ENCODE data around the gene LYRM4. TPM values are rescaled to one million over a fixed set of nuclear protein-coding genes. Genes with fewer than 3 reads are reported as not detected.

The LYRM4 gene
- total RNA-seq, 2 experiments from 2014 or later, result 55.8 to 57.1 TPM

- POLR2A ChIA-PET, result no interaction called here
- CTCF ChIA-PET, result no interaction called here
These were observed 24.8 kb upstream of the LYRM4 start for GRCh38 chr6:5285526-5285925.

GRCh38 chr6:5285081-5285480 is 24.3 kb upstream of the LYRM4 start:
- ChIA-PET POLR2A (no interaction called here), CTCF (no interaction called here)

- CTCF ChIA-PET, result interaction anchor here (2.6 kb wide), 1 partner anchor 20 kb away, joined by 9 read pairs; no protein-coding TSS in a partner anchor
- POLR2A ChIA-PET, result interaction anchor here (1.6 kb wide), 1 partner anchor 21 kb away, joined by 4 read pairs; no protein-coding TSS in a partner anchor
These were observed 21.5 kb upstream of the LYRM4 start for GRCh38 chr6:5282191-5282623.

GRCh38 chr6:5280920-5281319 is 20.2 kb upstream of the LYRM4 start:
- POLR2A ChIA-PET, result interaction anchor here (1.4 to 1.6 kb wide), 2 partner anchors 10 to 22 kb away, joined by 4 to 5 read pairs; no protein-coding TSS in a partner anchor
- CTCF ChIA-PET, result interaction anchor here (3.7 kb wide), 1 partner anchor 22 kb away, joined by 23 read pairs; no protein-coding TSS in a partner anchor

GRCh38 chr6:5279891-5280338 is 19.2 kb upstream of the LYRM4 start:
- POLR2A ChIA-PET, result interaction anchor here (1.0 to 1.4 kb wide), 4 partner anchors 9 to 80 kb away, joined by 3 to 5 read pairs (median 4); partner anchors contain the start of genes FARS2 and LYRM4
- CTCF ChIA-PET, result interaction anchor here (3.7 kb wide), 1 partner anchor 23 kb away, joined by 23 read pairs; no protein-coding TSS in a partner anchor

GRCh38 chr6:5278565-5279120 is 17.9 kb upstream of the LYRM4 start:
- CTCF ChIA-PET, result interaction anchor here (0.7 to 3.7 kb wide), 4 partner anchors 24 to 460 kb away, joined by 3 to 23 read pairs (median 6); no protein-coding TSS in a partner anchor
- POLR2A ChIA-PET, result no interaction called here

GRCh38 chr6:5278047-5278446 is 17.3 kb upstream of the LYRM4 start:
- CTCF ChIA-PET, result interaction anchor here (1.0 to 3.7 kb wide), 2 partner anchors 25 to 134 kb away, joined by 3 to 23 read pairs; no protein-coding TSS in a partner anchor
- POLR2A ChIA-PET, result no interaction called here

- ChIA-PET CTCF (interaction anchor here (1.0 to 3.7 kb wide), 3 partner anchors 25 to 134 kb away, joined by 3 to 23 read pairs (median 9); no protein-coding TSS in a partner anchor), POLR2A (no interaction called here)
These were observed 16.8 kb upstream of the LYRM4 start for GRCh38 chr6:5277589-5277988.

GRCh38 chr6:5276581-5276980 is 15.8 kb upstream of the LYRM4 start:
- POLR2A ChIA-PET, result interaction anchor here (0.7 kb wide), 1 partner anchor 10 kb away, joined by 4 read pairs; no protein-coding TSS in a partner anchor
- CTCF ChIA-PET, result interaction anchor here (1.7 to 2.4 kb wide), 2 partner anchors 11 to 26 kb away, joined by 3 to 9 read pairs; no protein-coding TSS in a partner anchor

GRCh38 chr6:5275497-5275896 is 14.7 kb upstream of the LYRM4 start:
- ChIA-PET CTCF (interaction anchor here (1.7 to 2.4 kb wide), 2 partner anchors 12 to 28 kb away, joined by 3 to 9 read pairs; no protein-coding TSS in a partner anchor), POLR2A (no interaction called here)

GRCh38 chr6:5274231-5274630 is 13.5 kb upstream of the LYRM4 start:
- POLR2A ChIA-PET, result no interaction called here

GRCh38 chr6:5271926-5272325 is 11.2 kb upstream of the LYRM4 start:
- CTCF ChIA-PET, result interaction anchor here (0.6 kb wide), 1 partner anchor 1675 kb away, joined by 3 read pairs; no protein-coding TSS in a partner anchor
- POLR2A ChIA-PET, result no interaction called here

More at GRCh38 chr6:5274231-5274630, 13.5 kb upstream of the LYRM4 start:
- CTCF ChIA-PET, result no interaction called here

GRCh38 chr6:5270093-5270680 is 9.4 kb upstream of the LYRM4 start:
- ChIA-PET CTCF (interaction anchor here (1.4 kb wide), 1 partner anchor 126 kb away, joined by 3 read pairs; no protein-coding TSS in a partner anchor), POLR2A (interaction anchor here (0.6 to 1.1 kb wide), 2 partner anchors 10 to 32 kb away, joined by 3 to 5 read pairs; no protein-coding TSS in a partner anchor)

GRCh38 chr6:5266423-5266822 is 5.7 kb upstream of the LYRM4 start:
- POLR2A ChIA-PET, result interaction anchor here (0.5 kb wide), 1 partner anchor 10 kb away, joined by 4 read pairs; no protein-coding TSS in a partner anchor
- CTCF ChIA-PET, result interaction anchor here (0.8 to 1.1 kb wide), 2 partner anchors 33 to 37 kb away, joined by 3 to 4 read pairs; no protein-coding TSS in a partner anchor

GRCh38 chr6:5261545-5262109 is 877 bp upstream of the LYRM4 start:
- POLR2A ChIA-PET, result interaction anchor here (0.5 to 1.1 kb wide), 3 partner anchors 9 to 143 kb away, joined by 3 to 6 read pairs (median 3); no protein-coding TSS in a partner anchor
- CTCF ChIA-PET, result interaction anchor here (2.6 kb wide), 1 partner anchor 41 kb away, joined by 12 read pairs; no protein-coding TSS in a partner anchor

- CTCF ChIA-PET, result interaction anchor here (2.6 kb wide), 1 partner anchor 43 kb away, joined by 12 read pairs; no protein-coding TSS in a partner anchor
- POLR2A ChIA-PET, result interaction anchor here (0.6 to 1.1 kb wide), 2 partner anchors 20 to 85 kb away, joined by 3 read pairs; no protein-coding TSS in a partner anchor
These were observed 584 bp downstream of the LYRM4 start for GRCh38 chr6:5260111-5260620.

GRCh38 chr6:5259428-5259827 is 1.3 kb downstream of the LYRM4 start:
- ChIA-PET POLR2A (no interaction called here), CTCF (interaction anchor here (2.6 kb wide), 1 partner anchor 43 kb away, joined by 12 read pairs; no protein-coding TSS in a partner anchor)

GRCh38 chr6:5257400-5257799 is 3.4 kb downstream of the LYRM4 start:
- CTCF ChIA-PET, result interaction anchor here (1.2 kb wide), 1 partner anchor 45 kb away, joined by 3 read pairs; no protein-coding TSS in a partner anchor
- POLR2A ChIA-PET, result no interaction called here

GRCh38 chr6:5256952-5257351 is 3.8 kb downstream of the LYRM4 start:
- ChIA-PET CTCF (interaction anchor here (1.2 kb wide), 1 partner anchor 45 kb away, joined by 3 read pairs; no protein-coding TSS in a partner anchor), POLR2A (no interaction called here)
